ENCODE measurements around the gene PPP3CA. TPM values are rescaled to one million over a fixed set of nuclear protein-coding genes. Genes with fewer than 3 reads are reported as not detected.

Gene PPP3CA
- total and polyA plus RNA-seq, 2 experiments from 2014 or later = 42.3 to 42.8 TPM

GRCh38 chr4:101033986-101034385 is 313.3 kb downstream of the PPP3CA start:
- Histone ChIP-seq H3K9me3 (ENCODE audit: low read depth) (no peaks in the 10 kb centered on the region), H3K27me3 (replicated peaks; ENCODE audit: insufficient read depth) (no peaks in the 10 kb centered on the region), H3K4me3 (no peak overlapping the region), H3K36me3 (ENCODE audit: low read depth) (peaks cover 16% of the 10 kb centered on the region), H2AFZ (no peak overlapping the region), H4K20me1 (ENCODE audit: insufficient read depth) (no peaks in the 10 kb centered on the region), H3K4me2 (ENCODE audit: unreplicated experiment) (no peak overlapping the region), H3K9ac (no peak overlapping the region), H3K4me1 (ENCODE audit: insufficient read depth) (peaks cover 9% of the 10 kb centered on the region), H3K9me2 (ENCODE audit: insufficient read depth) (no peaks in the 10 kb centered on the region), H3K79me2 (ENCODE audit: insufficient read depth) (no peaks in the 10 kb centered on the region), H3K27ac (no peak overlapping the region), H3F3A (ENCODE audit: insufficient read depth) (no peaks in the 10 kb centered on the region)
- TF ChIP-seq EZH2 (IDR thresholded peaks at IDR 0.05; ENCODE audit: insufficient read depth, poor library complexity, severe bottlenecking) = no peak
- TF ChIP-seq EZH2phosphoT487 (IDR thresholded peaks at IDR 0.05; ENCODE audit: insufficient read depth, low read depth) = no peak
- DNase-seq = no peak
- in situ Hi-C loops (cut with MboI) = no loop called here
- 78 to 90% methylated on average over 3 of the region's 3 CpGs for WGBS, 2 experiments (ENCODE audit: low coverage in 1 of 2, low lambda C conversion rate in 2 of 2, missing lambda C conversion rate in 2 of 2)

- Histone ChIP-seq H3K36me3 (ENCODE audit: low read depth) (peaks cover 16% of the 10 kb centered on the region), H2AFZ (no peak overlapping the region), H3K4me1 (ENCODE audit: insufficient read depth) (peaks cover 5% of the 10 kb centered on the region), H3K4me3 (no peak overlapping the region), H3K9ac (no peak overlapping the region), H3K27ac (no peak overlapping the region), H3K27me3 (replicated peaks; ENCODE audit: insufficient read depth) (no peaks in the 10 kb centered on the region), H3K79me2 (ENCODE audit: insufficient read depth) (no peaks in the 10 kb centered on the region), H4K20me1 (ENCODE audit: insufficient read depth) (no peaks in the 10 kb centered on the region), H3F3A (ENCODE audit: insufficient read depth) (no peaks in the 10 kb centered on the region), H3K9me3 (ENCODE audit: low read depth) (no peaks in the 10 kb centered on the region), H3K4me2 (ENCODE audit: unreplicated experiment) (no peak overlapping the region), H3K9me2 (ENCODE audit: insufficient read depth) (no peaks in the 10 kb centered on the region)
- 86 to 87% methylated on average over 3 of the region's 3 CpGs for WGBS, 2 experiments (ENCODE audit: low coverage in 1 of 2, low lambda C conversion rate in 2 of 2, missing lambda C conversion rate in 2 of 2)
- TF ChIP-seq EZH2phosphoT487 (IDR thresholded peaks at IDR 0.05; ENCODE audit: insufficient read depth, low read depth) (no peak), EZH2 (IDR thresholded peaks at IDR 0.05; ENCODE audit: insufficient read depth, poor library complexity, severe bottlenecking) (no peak)
- no peak for DNase-seq
- in situ Hi-C loops (cut with MboI) = no loop called here
These were observed 314.8 kb downstream of the PPP3CA start for GRCh38 chr4:101032541-101032940.

GRCh38 chr4:101031971-101032370 is 315.4 kb downstream of the PPP3CA start:
- no peaks in the 10 kb centered on the region for H4K20me1 ChIP-seq (ENCODE audit: insufficient read depth)
- H3K27ac ChIP-seq = no peak overlapping the region
- no peak overlapping the region for H3K4me3 ChIP-seq
- no peaks in the 10 kb centered on the region for H3K9me2 ChIP-seq (ENCODE audit: insufficient read depth)
- 76 to 79% methylated on average over 5 of the region's 5 CpGs for WGBS, 2 experiments (ENCODE audit: low coverage in 1 of 2, low lambda C conversion rate in 2 of 2, missing lambda C conversion rate in 2 of 2)
- no peak for DNase-seq
- H3F3A ChIP-seq (ENCODE audit: insufficient read depth) = no peaks in the 10 kb centered on the region
- peaks cover 16% of the 10 kb centered on the region for H3K36me3 ChIP-seq (ENCODE audit: low read depth)
- in situ Hi-C loops (cut with MboI) = no loop called here
- H3K27me3 ChIP-seq (replicated peaks; ENCODE audit: insufficient read depth) = no peaks in the 10 kb centered on the region
- H3K9ac ChIP-seq = no peak overlapping the region
- no peak overlapping the region for H2AFZ ChIP-seq
- H3K4me1 ChIP-seq (ENCODE audit: insufficient read depth) = no peaks in the 10 kb centered on the region
- H3K9me3 ChIP-seq (ENCODE audit: low read depth) = no peaks in the 10 kb centered on the region
- H3K79me2 ChIP-seq (ENCODE audit: insufficient read depth) = no peaks in the 10 kb centered on the region
- TF ChIP-seq EZH2phosphoT487 (IDR thresholded peaks at IDR 0.05; ENCODE audit: insufficient read depth, low read depth) = no peak
- TF ChIP-seq EZH2 (IDR thresholded peaks at IDR 0.05; ENCODE audit: insufficient read depth, poor library complexity, severe bottlenecking) = no peak
- no peak overlapping the region for H3K4me2 ChIP-seq (ENCODE audit: unreplicated experiment)

GRCh38 chr4:101028886-101029285 is 318.4 kb downstream of the PPP3CA start:
- TF ChIP-seq EZH2phosphoT487 (IDR thresholded peaks at IDR 0.05; ENCODE audit: insufficient read depth, low read depth) (no peak), EZH2 (IDR thresholded peaks at IDR 0.05; ENCODE audit: insufficient read depth, poor library complexity, severe bottlenecking) (no peak)
- no peak overlapping the region for H2AFZ ChIP-seq
- no peaks in the 10 kb centered on the region for H3K9me3 ChIP-seq (ENCODE audit: low read depth)
- H3K27me3 ChIP-seq (replicated peaks; ENCODE audit: insufficient read depth) = no peaks in the 10 kb centered on the region
- H3K36me3 ChIP-seq (ENCODE audit: low read depth) = peaks cover 23% of the 10 kb centered on the region
- peaks cover 4% of the 10 kb centered on the region; the same call in 1 of the 2 replicates for H3F3A ChIP-seq (ENCODE audit: insufficient read depth)
- H3K4me2 ChIP-seq (ENCODE audit: unreplicated experiment) = no peak overlapping the region
- no peaks in the 10 kb centered on the region for H3K9me2 ChIP-seq (ENCODE audit: insufficient read depth)
- H3K79me2 ChIP-seq (ENCODE audit: insufficient read depth) = no peaks in the 10 kb centered on the region
- no peaks in the 10 kb centered on the region for H3K4me1 ChIP-seq (ENCODE audit: insufficient read depth)
- no peak for DNase-seq
- in situ Hi-C loops (cut with MboI) = no loop called here
- no peaks in the 10 kb centered on the region for H4K20me1 ChIP-seq (ENCODE audit: insufficient read depth)
- H3K4me3 ChIP-seq = no peak overlapping the region
- no peak overlapping the region for H3K27ac ChIP-seq
- no peak overlapping the region for H3K9ac ChIP-seq

DNA sequence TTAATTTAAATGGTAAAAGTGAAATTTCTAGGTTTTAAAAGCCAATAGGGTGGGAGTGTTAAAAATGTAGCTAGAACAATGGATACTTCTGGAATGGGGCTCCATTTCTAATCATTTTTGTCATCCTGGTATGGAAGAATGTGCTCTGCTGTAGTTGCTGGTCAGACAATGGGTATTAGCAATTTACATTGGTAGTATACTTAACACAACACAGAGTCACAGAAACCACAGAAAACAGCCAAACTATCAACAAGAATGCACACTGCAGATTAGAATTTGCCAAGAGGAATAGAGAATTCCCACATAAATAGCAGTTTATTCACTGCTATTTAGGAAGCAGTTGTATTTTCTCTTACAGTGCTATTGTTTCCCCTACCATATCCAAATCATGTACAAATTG is 319.6 kb downstream of the PPP3CA start:
- H3K9me3 ChIP-seq (ENCODE audit: low read depth) = no peaks in the 10 kb centered on the region
- H3K79me2 ChIP-seq (ENCODE audit: insufficient read depth) = no peaks in the 10 kb centered on the region
- no peak overlapping the region for H3K27ac ChIP-seq
- no peak for TF ChIP-seq EZH2phosphoT487 (IDR thresholded peaks at IDR 0.05; ENCODE audit: insufficient read depth, low read depth)
- TF ChIP-seq EZH2 (IDR thresholded peaks at IDR 0.05; ENCODE audit: insufficient read depth, poor library complexity, severe bottlenecking) = no peak
- H3F3A ChIP-seq (ENCODE audit: insufficient read depth) = peaks cover 7% of the 10 kb centered on the region; the same call in 1 of the 2 replicates
- H4K20me1 ChIP-seq (ENCODE audit: insufficient read depth) = no peaks in the 10 kb centered on the region
- H3K9ac ChIP-seq = no peak overlapping the region
- H3K4me2 ChIP-seq (ENCODE audit: unreplicated experiment) = no peak overlapping the region
- DNase-seq = no peak
- H3K4me3 ChIP-seq = no peak overlapping the region
- peaks cover 23% of the 10 kb centered on the region for H3K36me3 ChIP-seq (ENCODE audit: low read depth)
- no peak overlapping the region for H2AFZ ChIP-seq
- peaks cover 2% of the 10 kb centered on the region for H3K4me1 ChIP-seq (ENCODE audit: insufficient read depth)
- no peaks in the 10 kb centered on the region for H3K27me3 ChIP-seq (replicated peaks; ENCODE audit: insufficient read depth)
- H3K9me2 ChIP-seq (ENCODE audit: insufficient read depth) = no peaks in the 10 kb centered on the region
- in situ Hi-C loops (cut with MboI) = no loop called here
